H9 (cell line): ENCODE measurements around the gene SEC16B. TPM values are rescaled to one million over a fixed set of nuclear protein-coding genes. Genes with fewer than 3 reads are reported as not detected.

Source experiments
- DNase-seq: peaks from one replicate; pipeline ENCODE4 v3.0.0-alpha.2; 2017
- H2AFZ ChIP-seq: one replicate; pipeline ENCODE4 v1.6.1; 2013; ENCODE audit warnings: mild to moderate bottlenecking, low read length, control low read depth, moderate library complexity
- H2AK5ac ChIP-seq: 2 replicates; pipeline ENCODE4 v1.6.1; 2013; ENCODE audit warnings: low read length, control low read depth, mixed read lengths; ENCODE audit not compliant: insufficient read length
- H2BK120ac ChIP-seq: one replicate; pipeline ENCODE4 v1.6.1; 2013; ENCODE audit warnings: low read depth, mild to moderate bottlenecking, low read length, control low read depth, inconsistent platforms; ENCODE audit not compliant: poor library complexity, severe bottlenecking
- H2BK12ac ChIP-seq: 2 replicates; pipeline ENCODE4 v1.6.1; 2013; ENCODE audit warnings: low read length, control low read depth, mixed read lengths, low read depth; ENCODE audit not compliant: insufficient read length
- H2BK15ac ChIP-seq: 2 replicates; pipeline ENCODE4 v1.6.1; 2013; ENCODE audit warnings: low read depth, low read length, control low read depth
- H2BK20ac ChIP-seq: one replicate; pipeline ENCODE4 v1.6.1; 2013; ENCODE audit warnings: low read depth, mild to moderate bottlenecking, low read length, control low read depth, inconsistent platforms; ENCODE audit not compliant: poor library complexity, severe bottlenecking
- H2BK5ac ChIP-seq: 2 replicates; pipeline ENCODE4 v1.6.1; 2013; ENCODE audit warnings: low read length, control low read depth, mixed read lengths; ENCODE audit not compliant: insufficient read length
- H3K14ac ChIP-seq: 2 replicates; pipeline ENCODE4 v1.6.1; 2013; ENCODE audit warnings: low read length, control low read depth; ENCODE audit not compliant: insufficient read depth
- H3K18ac ChIP-seq: 2 replicates; pipeline ENCODE4 v1.6.1; 2013; ENCODE audit warnings: low read depth, mild to moderate bottlenecking, mixed read lengths, low read length, control low read depth; ENCODE audit not compliant: insufficient read length
- H3K23ac ChIP-seq: 2 replicates; pipeline ENCODE4 v1.6.1; 2013; ENCODE audit warnings: low read length, control low read depth, mixed read lengths, low read depth; ENCODE audit not compliant: insufficient read length
- H3K23me2 ChIP-seq: 2 replicates; pipeline ENCODE4 v1.6.1; 2013; ENCODE audit warnings: low read depth, mild to moderate bottlenecking, mixed read lengths, low read length, control low read depth; ENCODE audit not compliant: insufficient read length, poor library complexity, severe bottlenecking
- H3K27ac ChIP-seq: 2 replicates; pipeline ENCODE4 v1.5.1; 2013; ENCODE audit warnings: low read length, control low read depth, mixed read lengths, low read depth; ENCODE audit not compliant: insufficient read length
- H3K27me3 ChIP-seq: 2 replicates; pipeline ENCODE4 v1.6.1; 2013; ENCODE audit warnings: low read length, control low read depth, inconsistent platforms; ENCODE audit not compliant: insufficient read depth
- H3K4ac ChIP-seq: 2 replicates; pipeline ENCODE4 v1.6.1; 2013; ENCODE audit warnings: low read depth, mild to moderate bottlenecking, control low read depth, inconsistent platforms, low read length, moderate library complexity
- H3K4me1 ChIP-seq: 2 replicates; pipeline ENCODE4 v1.6.1; 2013; ENCODE audit warnings: low read length, control low read depth, inconsistent platforms; ENCODE audit not compliant: insufficient read depth
- H3K4me2 ChIP-seq: 2 replicates; pipeline ENCODE4 v1.6.1; 2013; ENCODE audit warnings: low read length, control low read depth, mixed read lengths; ENCODE audit not compliant: insufficient read length, insufficient read depth
- H3K56ac ChIP-seq: 2 replicates; pipeline ENCODE4 v1.6.1; 2013; ENCODE audit warnings: low read depth, mild to moderate bottlenecking, mixed read lengths, low read length, control low read depth; ENCODE audit not compliant: insufficient read length
- H3K79me1 ChIP-seq: 2 replicates; pipeline ENCODE4 v1.6.1; 2013; ENCODE audit warnings: low read depth, mild to moderate bottlenecking, moderate library complexity, low read length, control low read depth, inconsistent platforms; ENCODE audit not compliant: insufficient read depth, poor library complexity, severe bottlenecking
- H3K79me2 ChIP-seq: 2 replicates; pipeline ENCODE4 v1.6.1; 2013; ENCODE audit warnings: low read length, control low read depth, inconsistent platforms; ENCODE audit not compliant: insufficient read depth
- H3K9ac ChIP-seq: 2 replicates; pipeline ENCODE4 v1.6.1; 2013; ENCODE audit warnings: low read length, control low read depth, mixed read lengths; ENCODE audit not compliant: insufficient read length; ENCODE audit errors: extremely low read depth
- H3K9me3 ChIP-seq: one replicate; pipeline ENCODE4 v1.6.1; 2013; ENCODE audit warnings: low read depth, low read length, inconsistent platforms; ENCODE audit not compliant: control insufficient read depth
- H3T11ph ChIP-seq: one replicate; pipeline ENCODE4 v1.6.1; 2013; ENCODE audit warnings: mild to moderate bottlenecking, low read length, control low read depth, inconsistent platforms
- H4K20me1 ChIP-seq: one replicate; pipeline ENCODE4 v1.6.1; 2013; ENCODE audit not compliant: control insufficient read depth, insufficient read length, insufficient read depth
- H4K5ac ChIP-seq: 2 replicates; pipeline ENCODE4 v1.6.1; 2013; ENCODE audit warnings: low read depth, mild to moderate bottlenecking, mixed read lengths, low read length, control low read depth; ENCODE audit not compliant: insufficient read length
- H4K8ac ChIP-seq: replicated peaks from 2 replicates; pipeline ENCODE4 v1.6.1; 2013; ENCODE audit warnings: low read length, control low read depth, mixed read lengths, low read depth; ENCODE audit not compliant: insufficient read length
- H4K91ac ChIP-seq: 2 replicates; pipeline ENCODE4 v1.6.1; 2013; ENCODE audit warnings: low read depth, mild to moderate bottlenecking, moderate library complexity, mixed read lengths, low read length, control low read depth; ENCODE audit not compliant: insufficient read length
- H3K27ac Mint-ChIP-seq, 3 experiments: 2 replicates in 2 of 3; 3 replicates in 1 of 3; pipeline ENCODE4 v1.8.0; 2020 to 2021; ENCODE audit warnings: mixed read lengths in 3 of 3, mild to moderate bottlenecking in 1 of 3, moderate library complexity in 1 of 3
- H3K27me3 Mint-ChIP-seq: 2 replicates; pipeline ENCODE4 v1.8.0; 2021; ENCODE audit warnings: low read depth, mild to moderate bottlenecking, moderate library complexity, mixed read lengths
- H3K36me3 Mint-ChIP-seq, 3 experiments: 2 replicates in 2 of 3; 3 replicates in 1 of 3; pipeline ENCODE4 v1.8.0; 2020 to 2021; ENCODE audit warnings: low read depth in 3 of 3, mixed read lengths in 3 of 3; ENCODE audit not compliant: insufficient read depth in 1 of 3
- H3K4me1 Mint-ChIP-seq, 2 experiments: 2 replicates each; pipeline ENCODE4 v1.8.0; 2020; ENCODE audit warnings: mixed read lengths in 2 of 2
- H3K4me3 Mint-ChIP-seq, 2 experiments: 2 replicates in 1 of 2; 3 replicates in 1 of 2; pipeline ENCODE4 v1.8.0; 2020 to 2021; ENCODE audit warnings: mild to moderate bottlenecking in 2 of 2, mixed read lengths in 2 of 2, moderate library complexity in 1 of 2
- H3K9me3 Mint-ChIP-seq, 2 experiments: 2 replicates in 1 of 2; 3 replicates in 1 of 2; pipeline ENCODE4 v1.8.0; 2020; ENCODE audit warnings: mild to moderate bottlenecking in 2 of 2, mixed read lengths in 2 of 2, moderate library complexity in 1 of 2
- CTCF ChIP-seq: fragments of 200-600 bp; sonication (generic); conservative IDR thresholded peaks from 3 replicates; pipeline ENCODE4 v1.8.0; 2021; ENCODE audit warnings: antibody characterized with exemption, mild to moderate bottlenecking
- WGBS: extraction: QIAGEN DNeasy Blood & Tissue Kit; methylation state at CpG from one replicate; pipeline ENCODE4 v1.1.7; 2013; ENCODE audit warnings: missing lambda C conversion rate, low lambda C conversion rate, mixed read lengths; ENCODE audit not compliant: insufficient read length; ENCODE audit errors: extremely low coverage; 5-methylcytosine and 5-hydroxymethylcytosine counted together
- total RNA-seq: library from RNA; stranded (reverse); gene quantifications from 2 replicates; pipeline ENCODE4 v1.2.1, GENCODE V29; 2021

The SEC16B gene
- total RNA-seq, 1 experiment from 2014 or later = 0.83 TPM

GRCh38 chr1:177964336-177964735 is 5.5 kb downstream of the SEC16B start:
- no CpG with 5 or more reads among the region's 5 CpGs for WGBS
- no peak overlapping the region for H4K5ac ChIP-seq
- no peak overlapping the region for H3K56ac ChIP-seq
- H3K79me2 ChIP-seq = no peaks in the 10 kb centered on the region
- H3K23me2 ChIP-seq = no peaks in the 10 kb centered on the region
- no peaks in the 10 kb centered on the region for H3K9me3 ChIP-seq
- no peak overlapping the region for H3K14ac ChIP-seq
- H3K27ac ChIP-seq = no peak overlapping the region
- H3K4ac ChIP-seq = no peak overlapping the region
- H3K9ac ChIP-seq = no peak overlapping the region
- no peak overlapping the region for H3K23ac ChIP-seq
- TF ChIP-seq CTCF = no peak
- H2BK12ac ChIP-seq = no peak overlapping the region
- no peaks in the 10 kb centered on the region for H3K27me3 ChIP-seq
- Mint-ChIP-seq H3K4me3 (no peak overlapping the region), H3K4me1 (peaks cover 14 to 15% of the 10 kb centered on the region in 2 experiments), H3K27me3 (no peaks in the 10 kb centered on the region), H3K9me3 (no peaks in the 10 kb centered on the region), H3K27ac (no peak overlapping the region), H3K36me3 (no peaks in the 10 kb centered on the region)
- no peak overlapping the region for H2BK120ac ChIP-seq
- no peak for DNase-seq
- H2AK5ac ChIP-seq = no peak overlapping the region
- peaks cover 6% of the 10 kb centered on the region; the same call in 1 of the 2 replicates for H3K4me1 ChIP-seq
- no peak overlapping the region for H4K91ac ChIP-seq
- no peak overlapping the region for H2BK20ac ChIP-seq
- no peak overlapping the region for H4K8ac ChIP-seq
- no peaks in the 10 kb centered on the region for H4K20me1 ChIP-seq
- no peak overlapping the region for H2BK5ac ChIP-seq
- no peak overlapping the region for H3K18ac ChIP-seq
- no peak overlapping the region for H3T11ph ChIP-seq
- H2AFZ ChIP-seq = no peak overlapping the region
- no peaks in the 10 kb centered on the region for H3K79me1 ChIP-seq
- H2BK15ac ChIP-seq = no peak overlapping the region
- H3K4me2 ChIP-seq = no peak overlapping the region
